ENCODE data around the gene SORCS2. TPM values are rescaled to one million over a fixed set of nuclear protein-coding genes. Genes with fewer than 3 reads are reported as not detected.

SORCS2 gene
- total RNA-seq, 5 donors from 2014 or later (not counting 1 experiment from before 2014, with no cell fraction given), result 0.22 TPM; not detected in 4

GRCh38 chr4:7559316-7559715, 367.0 kb downstream of the SORCS2 start:
- Histone ChIP-seq H3K4me1 (ENCODE audit: control insufficient read depth in 1 of 2, extremely low read depth in 1 of 2, insufficient read depth in 2 of 2, low read length in 2 of 2) (no peaks in the 10 kb centered on the region), H3K27ac (ENCODE audit: low read length) (no peak overlapping the region), H3K27me3 (replicated peaks in 1 of 2; ENCODE audit: control insufficient read depth in 2 of 2, extremely low read depth in 1 of 2, insufficient read depth in 2 of 2, low read length in 1 of 2) (peaks cover 0 to 2% of the 10 kb centered on the region in 2 experiments), H3K4me3 (ENCODE audit: control insufficient read depth in 1 of 2, extremely low read depth in 1 of 2, low read length in 1 of 2) (no peak overlapping the region), H3K36me3 (ENCODE audit: control insufficient read depth in 2 of 2, extremely low read depth in 1 of 2, insufficient read depth in 1 of 2, low read length in 1 of 2) (no peaks in the 10 kb centered on the region), H3K9me3 (no peaks in the 10 kb centered on the region)
- WGBS (ENCODE audit: insufficient coverage), result 75% methylated on average over 7 of the region's 7 CpGs
- Mint-ChIP-seq H3K27ac (no peak overlapping the region), H3K4me1 (no peaks in the 10 kb centered on the region), H3K9me3 (peaks cover 16 to 20% (median 19%) of the 10 kb centered on the region in 3 donors), H3K4me3 (no peak overlapping the region), H3K27me3 (peaks cover 0 to 4% of the 10 kb centered on the region in 2 donors), H3K36me3 (no peaks in the 10 kb centered on the region)
- ATAC-seq (replicated peaks in 1 of 4) (no peak), DNase-seq (no peak)
- ChIA-PET POLR2A (no interaction called here), CTCF (no interaction called here)

GRCh38 chr4:7559741-7560395, 367.5 kb downstream of the SORCS2 start:
- H3K27me3 Mint-ChIP-seq, result no peaks in the 10 kb centered on the region
- CTCF ChIA-PET, result no interaction called here
- ATAC-seq (replicated peaks in 1 of 4), result no peak

GRCh38 chr4:7561557-7561956, 369.2 kb downstream of the SORCS2 start:
- H3K36me3 ChIP-seq (ENCODE audit: control insufficient read depth in 2 of 2, extremely low read depth in 1 of 2, insufficient read depth in 1 of 2, low read length in 1 of 2), result no peaks in the 10 kb centered on the region
- no peaks in the 10 kb centered on the region for H3K9me3 ChIP-seq
- H3K4me3 ChIP-seq (ENCODE audit: control insufficient read depth in 1 of 2, extremely low read depth in 1 of 2, low read length in 1 of 2), result no peak overlapping the region
- ATAC-seq (replicated peaks in 1 of 4), result no peak
- Mint-ChIP-seq H3K4me3 (no peak overlapping the region), H3K36me3 (no peaks in the 10 kb centered on the region), H3K9me3 (peaks cover 3 to 12% (median 5%) of the 10 kb centered on the region in 3 donors), H3K4me1 (no peaks in the 10 kb centered on the region), H3K27ac (no peak overlapping the region), H3K27me3 (no peaks in the 10 kb centered on the region)
- DNase-seq, result no peak
- H3K27ac ChIP-seq (ENCODE audit: low read length), result no peak overlapping the region
- H3K27me3 ChIP-seq (replicated peaks in 1 of 2; ENCODE audit: control insufficient read depth in 2 of 2, extremely low read depth in 1 of 2, insufficient read depth in 2 of 2, low read length in 1 of 2), result peaks cover 0 to 2% of the 10 kb centered on the region in 2 experiments
- H3K4me1 ChIP-seq (ENCODE audit: control insufficient read depth in 1 of 2, extremely low read depth in 1 of 2, insufficient read depth in 2 of 2, low read length in 2 of 2), result no peaks in the 10 kb centered on the region
- ChIA-PET CTCF (no interaction called here), POLR2A (no interaction called here)
- WGBS (ENCODE audit: insufficient coverage), result 73% methylated on average over 2 of the region's 2 CpGs

More at GRCh38 chr4:7559741-7560395, 367.5 kb downstream of the SORCS2 start:
- Mint-ChIP-seq H3K27ac (no peak overlapping the region), H3K9me3 (peaks cover 11 to 16% (median 14%) of the 10 kb centered on the region in 3 donors), H3K36me3 (no peaks in the 10 kb centered on the region), H3K4me1 (no peaks in the 10 kb centered on the region), H3K4me3 (no peak overlapping the region)
- Histone ChIP-seq H3K36me3 (ENCODE audit: control insufficient read depth in 2 of 2, extremely low read depth in 1 of 2, insufficient read depth in 1 of 2, low read length in 1 of 2) (no peaks in the 10 kb centered on the region), H3K4me1 (ENCODE audit: control insufficient read depth in 1 of 2, extremely low read depth in 1 of 2, insufficient read depth in 2 of 2, low read length in 2 of 2) (no peaks in the 10 kb centered on the region), H3K27ac (ENCODE audit: low read length) (no peak overlapping the region), H3K27me3 (replicated peaks in 1 of 2; ENCODE audit: control insufficient read depth in 2 of 2, extremely low read depth in 1 of 2, insufficient read depth in 2 of 2, low read length in 1 of 2) (peaks cover 0 to 2% of the 10 kb centered on the region in 2 experiments), H3K4me3 (ENCODE audit: control insufficient read depth in 1 of 2, extremely low read depth in 1 of 2, low read length in 1 of 2) (no peak overlapping the region), H3K9me3 (no peaks in the 10 kb centered on the region)
- POLR2A ChIA-PET, result no interaction called here
- WGBS (ENCODE audit: insufficient coverage), result 91% methylated on average over 9 of the region's 16 CpGs
- no peak for DNase-seq

- H3K9me3 ChIP-seq, result no peaks in the 10 kb centered on the region
- ATAC-seq (replicated peaks in 1 of 4), result no peak
- H3K27me3 ChIP-seq (replicated peaks in 1 of 2; ENCODE audit: control insufficient read depth in 2 of 2, extremely low read depth in 1 of 2, insufficient read depth in 2 of 2, low read length in 1 of 2), result peaks cover 0 to 2% of the 10 kb centered on the region in 2 experiments
- Mint-ChIP-seq H3K36me3 (no peaks in the 10 kb centered on the region), H3K4me1 (no peaks in the 10 kb centered on the region), H3K27me3 (no peaks in the 10 kb centered on the region), H3K9me3 (no peaks in the 10 kb centered on the region), H3K27ac (no peak overlapping the region), H3K4me3 (no peak overlapping the region)
- H3K4me3 ChIP-seq (ENCODE audit: control insufficient read depth in 1 of 2, extremely low read depth in 1 of 2, low read length in 1 of 2), result no peak overlapping the region
- 70% methylated on average over 3 of the region's 5 CpGs for WGBS (ENCODE audit: insufficient coverage)
- no peak for DNase-seq
- no peak overlapping the region for H3K27ac ChIP-seq (ENCODE audit: low read length)
- ChIA-PET CTCF (no interaction called here), POLR2A (no interaction called here)
- no peaks in the 10 kb centered on the region for H3K4me1 ChIP-seq (ENCODE audit: control insufficient read depth in 1 of 2, extremely low read depth in 1 of 2, insufficient read depth in 2 of 2, low read length in 2 of 2)
- H3K36me3 ChIP-seq (ENCODE audit: control insufficient read depth in 2 of 2, extremely low read depth in 1 of 2, insufficient read depth in 1 of 2, low read length in 1 of 2), result no peaks in the 10 kb centered on the region
Measured at GRCh38 chr4:7564242-7564641, 371.9 kb downstream of the SORCS2 start.

GRCh38 chr4:7565483-7565882, 373.1 kb downstream of the SORCS2 start:
- no peaks in the 10 kb centered on the region for H3K36me3 ChIP-seq (ENCODE audit: control insufficient read depth in 2 of 2, extremely low read depth in 1 of 2, insufficient read depth in 1 of 2, low read length in 1 of 2)
- DNase-seq (no peak), ATAC-seq (replicated peaks in 1 of 4) (no peak)
- Mint-ChIP-seq H3K27ac (no peak overlapping the region), H3K9me3 (no peaks in the 10 kb centered on the region), H3K36me3 (no peaks in the 10 kb centered on the region), H3K4me1 (no peaks in the 10 kb centered on the region), H3K27me3 (peaks cover 0 to 1% of the 10 kb centered on the region in 2 donors), H3K4me3 (no peak overlapping the region)
- ChIA-PET CTCF (no interaction called here), POLR2A (no interaction called here)
- 88% methylated on average over 4 of the region's 4 CpGs for WGBS (ENCODE audit: insufficient coverage)
- H3K27me3 ChIP-seq (replicated peaks in 1 of 2; ENCODE audit: control insufficient read depth in 2 of 2, extremely low read depth in 1 of 2, insufficient read depth in 2 of 2, low read length in 1 of 2), result peaks cover 0 to 7% of the 10 kb centered on the region in 2 experiments
- no peaks in the 10 kb centered on the region for H3K9me3 ChIP-seq
- H3K27ac ChIP-seq (ENCODE audit: low read length), result no peak overlapping the region
- no peak overlapping the region for H3K4me3 ChIP-seq (ENCODE audit: control insufficient read depth in 1 of 2, extremely low read depth in 1 of 2, low read length in 1 of 2)
- no peaks in the 10 kb centered on the region for H3K4me1 ChIP-seq (ENCODE audit: control insufficient read depth in 1 of 2, extremely low read depth in 1 of 2, insufficient read depth in 2 of 2, low read length in 2 of 2)

GRCh38 chr4:7569810-7570783, 377.8 kb downstream of the SORCS2 start:
- H3K27me3 ChIP-seq (replicated peaks in 1 of 2; ENCODE audit: control insufficient read depth in 2 of 2, extremely low read depth in 1 of 2, insufficient read depth in 2 of 2, low read length in 1 of 2), result peaks cover 0 to 20% of the 10 kb centered on the region in 2 experiments
- POLR2A ChIA-PET, result no interaction called here
- peaks cover 0 to 15% of the 10 kb centered on the region in 2 donors for H3K27me3 Mint-ChIP-seq
- no peaks in the 10 kb centered on the region for H3K4me1 Mint-ChIP-seq
- H3K9me3 ChIP-seq, result no peaks in the 10 kb centered on the region
- no peak overlapping the region for H3K27ac ChIP-seq (ENCODE audit: low read length)
- WGBS (ENCODE audit: insufficient coverage), result 57% methylated on average over 16 of the region's 25 CpGs
- H3K4me1 ChIP-seq (ENCODE audit: control insufficient read depth in 1 of 2, extremely low read depth in 1 of 2, insufficient read depth in 2 of 2, low read length in 2 of 2), result no peaks in the 10 kb centered on the region
- H3K9me3 Mint-ChIP-seq, result peaks cover 0 to 3% (median 0%) of the 10 kb centered on the region in 3 donors
- H3K27ac Mint-ChIP-seq, result no peak overlapping the region
- CTCF ChIA-PET, result no interaction called here
- no peaks in the 10 kb centered on the region for H3K36me3 ChIP-seq (ENCODE audit: control insufficient read depth in 2 of 2, extremely low read depth in 1 of 2, insufficient read depth in 1 of 2, low read length in 1 of 2)
- DNase-seq (no peak), ATAC-seq (replicated peaks in 1 of 4) (no peak)
- H3K4me3 Mint-ChIP-seq, result no peak overlapping the region
- H3K4me3 ChIP-seq (ENCODE audit: control insufficient read depth in 1 of 2, extremely low read depth in 1 of 2, low read length in 1 of 2), result no peak overlapping the region
- no peaks in the 10 kb centered on the region for H3K36me3 Mint-ChIP-seq
